HEK293 (cell line): ENCODE data around the gene FXYD1.

Experiments
- CTCF ChIP-seq: fragments of 450-650 bp; formaldehyde crosslinking; IDR thresholded peaks from 2 replicates; pipeline ENCODE4 v1.5.1; 2016; ENCODE audit warnings: missing biosample characterization, missing genetic modification characterization
- ZBTB11 ChIP-seq: fragments of 450-650 bp; formaldehyde crosslinking; conservative IDR thresholded peaks from 2 replicates; pipeline ENCODE4 v1.5.1; 2016; ENCODE audit warnings: low read depth, missing biosample characterization, missing genetic modification characterization
- ZBTB7A ChIP-seq: fragments of 450-650 bp; formaldehyde crosslinking; IDR thresholded peaks from 2 replicates; pipeline ENCODE4 v1.5.1; 2016; ENCODE audit warnings: low read depth, missing biosample characterization, missing genetic modification characterization
- ZNF169 ChIP-seq: fragments of 450-650 bp; formaldehyde crosslinking; IDR thresholded peaks from 2 replicates; pipeline ENCODE4 v1.5.1; 2016; ENCODE audit warnings: missing biosample characterization, missing genetic modification characterization
- ZNF202 ChIP-seq: fragments of 450-650 bp; formaldehyde crosslinking; IDR thresholded peaks from 2 replicates; pipeline ENCODE4 v1.5.1; 2016; ENCODE audit warnings: missing biosample characterization, missing genetic modification characterization, borderline replicate concordance
- ZNF394 ChIP-seq: fragments of 450-650 bp; formaldehyde crosslinking; IDR thresholded peaks from 2 replicates; pipeline ENCODE4 v1.5.1; 2016; ENCODE audit warnings: missing biosample characterization, missing genetic modification characterization, mild to moderate bottlenecking, moderate library complexity, borderline replicate concordance
- ZNF571 ChIP-seq: fragments of 450-650 bp; formaldehyde crosslinking; IDR thresholded peaks from 2 replicates; pipeline ENCODE4 v1.5.0; 2017; ENCODE audit warnings: missing biosample characterization, missing genetic modification characterization
- ZXDB ChIP-seq: fragments of 450-650 bp; formaldehyde crosslinking; IDR thresholded peaks from 2 replicates; pipeline ENCODE4 v1.5.1; 2016; ENCODE audit warnings: missing biosample characterization, missing genetic modification characterization

- no peak for TF ChIP-seq ZNF169 (tag by site-specific recombination)
- TF ChIP-seq ZNF394: no peak
- no peak for TF ChIP-seq ZXDB (tag by site-specific recombination)
- no peak for TF ChIP-seq CTCF (tag by site-specific recombination)
- TF ChIP-seq ZBTB7A: no peak
- no peak for TF ChIP-seq ZBTB11
- TF ChIP-seq ZNF202 (tag by site-specific recombination): no peak
- TF ChIP-seq ZNF571 (tag by site-specific recombination): no peak
These were observed 26.8 kb downstream of the FXYD1 start for GRCh38 chr19:35165200-35166058.
